Retinal pigment epithelial cell (primary cell): Measurements from ENCODE around the gene PRRC2C.

Source experiments
- DNase-seq: peaks from one replicate; pipeline ENCODE4 v3.0.0-alpha.2; 2010; ENCODE audit warnings: low read depth
- H3K4me3 ChIP-seq: 2 replicates; pipeline ENCODE4 v1.5.1; 2011; ENCODE audit warnings: mild to moderate bottlenecking, low read length, control low read depth, moderate library complexity
- TF ChIP-seq, protein P1 (sequence below): conservative IDR thresholded peaks from 2 replicates; pipeline ENCODE4 v1.5.1; 2011; ENCODE audit warnings: low read depth, low read length, control low read depth, inconsistent platforms

PRRC2C gene

DNA sequence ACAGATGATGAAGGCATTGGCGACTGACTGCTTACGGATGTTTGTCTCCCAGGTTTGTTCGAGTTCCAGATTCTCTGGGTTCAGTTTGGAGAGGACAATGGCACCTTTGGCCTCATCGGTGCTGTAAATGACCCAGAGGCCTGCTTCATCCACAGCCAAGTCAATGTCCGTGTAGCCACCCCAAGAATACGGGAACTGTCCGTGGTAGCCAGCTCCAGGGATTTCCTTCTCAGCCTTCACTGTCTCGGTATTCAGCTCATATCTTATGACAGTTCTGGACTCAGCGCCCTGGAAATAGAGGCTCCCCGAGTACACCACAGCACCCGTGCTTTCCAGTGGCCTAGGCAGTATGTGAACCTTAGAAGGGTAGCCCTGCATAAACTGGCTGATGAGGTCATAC is 150.8 kb downstream of the PRRC2C start:
- no peak overlapping the region for H3K4me3 ChIP-seq
- DNase-seq, result no peak
- TF ChIP-seq, protein P1, sequence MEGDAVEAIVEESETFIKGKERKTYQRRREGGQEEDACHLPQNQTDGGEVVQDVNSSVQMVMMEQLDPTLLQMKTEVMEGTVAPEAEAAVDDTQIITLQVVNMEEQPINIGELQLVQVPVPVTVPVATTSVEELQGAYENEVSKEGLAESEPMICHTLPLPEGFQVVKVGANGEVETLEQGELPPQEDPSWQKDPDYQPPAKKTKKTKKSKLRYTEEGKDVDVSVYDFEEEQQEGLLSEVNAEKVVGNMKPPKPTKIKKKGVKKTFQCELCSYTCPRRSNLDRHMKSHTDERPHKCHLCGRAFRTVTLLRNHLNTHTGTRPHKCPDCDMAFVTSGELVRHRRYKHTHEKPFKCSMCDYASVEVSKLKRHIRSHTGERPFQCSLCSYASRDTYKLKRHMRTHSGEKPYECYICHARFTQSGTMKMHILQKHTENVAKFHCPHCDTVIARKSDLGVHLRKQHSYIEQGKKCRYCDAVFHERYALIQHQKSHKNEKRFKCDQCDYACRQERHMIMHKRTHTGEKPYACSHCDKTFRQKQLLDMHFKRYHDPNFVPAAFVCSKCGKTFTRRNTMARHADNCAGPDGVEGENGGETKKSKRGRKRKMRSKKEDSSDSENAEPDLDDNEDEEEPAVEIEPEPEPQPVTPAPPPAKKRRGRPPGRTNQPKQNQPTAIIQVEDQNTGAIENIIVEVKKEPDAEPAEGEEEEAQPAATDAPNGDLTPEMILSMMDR, result no peak

DNA sequence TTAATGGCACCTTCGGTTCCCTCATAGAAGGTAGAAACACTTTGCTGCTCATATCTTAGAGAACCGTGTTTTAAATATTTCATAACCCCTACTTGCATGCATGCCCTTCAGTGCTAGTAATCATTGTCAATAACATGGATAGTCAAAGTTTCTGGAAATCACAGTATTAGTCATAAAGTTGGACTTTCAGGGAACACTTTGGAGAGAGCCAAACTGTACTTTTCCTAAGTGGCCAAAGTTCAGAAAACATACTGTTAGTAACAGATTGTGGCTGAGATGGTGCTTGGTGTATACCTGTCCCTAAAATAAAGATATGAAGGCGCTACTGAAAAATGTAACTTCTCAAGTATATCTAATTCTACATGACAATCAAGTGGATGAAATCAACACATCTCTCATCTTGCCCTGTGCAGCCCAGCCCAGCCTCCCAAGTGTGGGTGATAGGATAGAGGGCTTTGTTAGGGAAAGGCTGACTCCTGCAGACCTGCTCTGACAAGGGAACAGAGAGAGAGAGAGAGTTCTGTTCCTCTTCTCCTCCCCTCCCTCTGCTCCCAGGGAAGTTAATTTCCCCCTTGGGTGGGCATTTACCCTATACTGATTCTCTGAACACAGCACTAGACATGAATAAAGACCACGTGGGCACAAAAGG is 152.7 kb downstream of the PRRC2C start:
- no peak for DNase-seq
- no peak overlapping the region for H3K4me3 ChIP-seq

DNA sequence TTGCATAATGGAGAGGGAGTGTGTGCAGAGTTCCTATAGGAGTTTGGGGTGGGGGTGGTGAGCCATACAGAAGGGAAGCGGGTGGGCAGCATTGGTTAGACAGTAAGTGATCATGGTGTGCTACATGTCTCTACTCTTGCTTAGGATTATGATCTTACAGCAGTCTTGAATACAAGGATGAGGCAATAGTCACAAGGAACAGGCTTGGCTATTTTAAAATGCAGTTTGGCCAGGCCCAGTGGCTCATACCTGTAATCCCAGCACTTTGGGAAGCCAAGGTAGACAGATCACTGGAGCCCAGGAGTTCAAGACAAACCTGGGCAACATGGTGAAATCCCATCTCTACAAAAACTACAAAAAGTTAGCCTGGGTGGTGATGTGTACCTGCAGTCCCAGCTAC is 154.9 kb downstream of the PRRC2C start:
- TF ChIP-seq, protein P1, result no peak
- no peak for DNase-seq
- no peak overlapping the region for H3K4me3 ChIP-seq

More for the DNA sequence above, 152.7 kb downstream of the PRRC2C start:
- TF ChIP-seq, protein P1, result no peak

DNA sequence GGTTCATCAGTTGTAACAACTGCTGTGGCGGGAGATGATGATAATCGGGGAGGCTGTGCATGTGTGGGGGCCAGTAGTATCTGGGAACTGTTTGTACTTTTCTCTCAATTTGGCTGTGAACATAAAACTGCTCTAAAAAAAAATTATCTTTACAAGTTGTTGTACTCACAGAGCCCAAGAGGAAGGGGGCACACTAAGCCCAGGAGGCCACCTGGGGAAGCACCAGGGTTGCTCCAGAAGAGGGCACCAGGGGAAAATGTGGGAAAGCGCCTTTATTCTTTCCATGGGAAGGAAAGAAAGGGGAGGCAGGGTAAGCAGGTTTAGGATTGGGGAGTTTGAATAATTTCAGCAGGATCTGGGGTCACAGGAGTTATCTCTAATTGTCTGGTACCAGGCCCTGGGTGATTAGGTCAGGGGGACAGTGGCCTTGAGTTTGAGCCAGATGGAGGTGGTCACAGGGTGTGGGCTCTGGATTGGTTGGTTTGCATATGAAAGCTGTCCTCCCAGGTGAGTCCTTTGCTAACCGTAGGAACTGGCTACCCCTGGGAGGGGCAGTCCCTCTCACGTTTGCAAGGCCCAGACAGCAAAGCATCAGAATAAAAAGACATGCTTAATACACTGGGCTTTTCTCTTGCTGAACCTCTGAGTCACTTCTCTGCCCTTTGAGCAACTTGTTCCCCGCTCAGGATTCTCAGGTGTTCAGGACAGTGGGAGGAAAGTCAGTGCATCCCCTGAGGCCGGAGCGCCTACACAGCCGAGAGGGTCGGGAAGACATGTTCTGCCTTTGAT is 155.9 kb downstream of the PRRC2C start:
- TF ChIP-seq, protein P1, result no peak
- DNase-seq, result no peak
- H3K4me3 ChIP-seq, result no peak overlapping the region

DNA sequence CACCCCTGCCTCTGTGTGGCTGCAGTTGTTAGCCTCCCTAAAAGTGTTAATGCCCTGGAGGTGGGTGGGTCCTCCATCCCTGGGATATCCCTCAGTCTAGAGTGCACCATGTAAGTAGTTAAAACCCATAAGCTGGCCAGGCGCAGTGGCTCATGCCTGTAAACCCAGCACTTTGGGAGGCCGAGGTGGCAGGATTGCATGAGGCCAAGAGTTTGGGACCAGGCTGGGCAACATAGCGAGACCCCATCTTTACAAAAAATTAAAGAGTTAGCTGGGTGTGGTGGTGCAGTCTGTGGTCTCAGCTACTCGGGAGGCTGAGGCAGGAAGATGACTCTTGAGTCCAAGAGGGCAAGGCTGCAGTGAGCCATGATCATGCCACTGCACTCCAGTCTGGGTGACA is 156.9 kb downstream of the PRRC2C start:
- H3K4me3 ChIP-seq, result no peak overlapping the region
- TF ChIP-seq, protein P1, result no peak
- DNase-seq, result no peak
